Mucosa of descending colon (tissue), 3 donors: ENCODE results near the gene DHX34. TPM values are rescaled to one million over a fixed set of nuclear protein-coding genes. Genes with fewer than 3 reads are reported as not detected.
A peak's percentile ranks its signal among the peaks of the same experiment; 100 is the strongest.

Experiments used
- ATAC-seq: fragments of 200-7000 bp; cut with Tn5 transposase; one replicate; pipeline ENCODE4 v1.9.1; 2020; ENCODE audit warnings: mild to moderate bottlenecking, moderate library complexity
- DNase-seq, 3 donors: peaks; one replicate each; pipeline ENCODE4 v3.0.0-alpha.2; 2020
- H3K36me3 ChIP-seq: fragments of 200-600 bp; one replicate; pipeline ENCODE4 v1.8.0; 2021; ENCODE audit warnings: low read depth, mild to moderate bottlenecking
- H3K4me1 ChIP-seq: fragments of 200-600 bp; one replicate; pipeline ENCODE4 v1.8.0; 2021; ENCODE audit warnings: low read depth, mild to moderate bottlenecking
- H3K4me3 ChIP-seq: fragments of 200-600 bp; one replicate; pipeline ENCODE4 v1.8.0; 2021; ENCODE audit warnings: mild to moderate bottlenecking
- H3K9me3 ChIP-seq: fragments of 200-600 bp; one replicate; pipeline ENCODE4 v1.8.0; 2021; ENCODE audit warnings: mild to moderate bottlenecking
- intact Hi-C, 2 donors: fragments of 100-400 bp; cut with DNase I in 1 of 2; cut with micrococcal nuclease in 1 of 2; formaldehyde crosslinking; loops; one replicate each; pipeline versions ENCODE4 v1.11.0 to v1.11.1; 2022; cut with DNase I, micrococcal nuclease
- total RNA-seq, 3 donors: library from RNA; stranded (reverse); fragmentation: NEBNext Ultra II Directional in 2 of 3; extraction: Animal tissue kit (Norgen Biotek cat#: 25700) in 2 of 3; gene quantifications; one replicate each; pipeline versions ENCODE4 v1.2.1 to v1.2.4, GENCODE V29; 2021 to 2023
- TF ChIP-seq, protein P1 (sequence below): fragments of 200-600 bp; IDR thresholded peaks from one replicate; pipeline ENCODE4 v1.8.0; 2022; ENCODE audit warnings: antibody characterized with exemption, mild to moderate bottlenecking
- donor health status: DM: no; HTN: no; CAD: no; lungs with moderate emphysema.
- donor health status: DM: no; HTN: no; CAD: no.
- donor health status: DM: no; HTN: yes; CAD: no.

Gene DHX34
- total RNA-seq, 3 donors from 2014 or later, result 8.7 to 12.3 (median 11.0) TPM

GRCh38 chr19:47404334-47405196 is 55.5 kb downstream of the DHX34 start:
- ATAC-seq (no peak), DNase-seq (no peak)
- H3K4me3 ChIP-seq, result no peak overlapping the region
- H3K9me3 ChIP-seq, result no peaks in the 10 kb centered on the region
- TF ChIP-seq, protein P1, sequence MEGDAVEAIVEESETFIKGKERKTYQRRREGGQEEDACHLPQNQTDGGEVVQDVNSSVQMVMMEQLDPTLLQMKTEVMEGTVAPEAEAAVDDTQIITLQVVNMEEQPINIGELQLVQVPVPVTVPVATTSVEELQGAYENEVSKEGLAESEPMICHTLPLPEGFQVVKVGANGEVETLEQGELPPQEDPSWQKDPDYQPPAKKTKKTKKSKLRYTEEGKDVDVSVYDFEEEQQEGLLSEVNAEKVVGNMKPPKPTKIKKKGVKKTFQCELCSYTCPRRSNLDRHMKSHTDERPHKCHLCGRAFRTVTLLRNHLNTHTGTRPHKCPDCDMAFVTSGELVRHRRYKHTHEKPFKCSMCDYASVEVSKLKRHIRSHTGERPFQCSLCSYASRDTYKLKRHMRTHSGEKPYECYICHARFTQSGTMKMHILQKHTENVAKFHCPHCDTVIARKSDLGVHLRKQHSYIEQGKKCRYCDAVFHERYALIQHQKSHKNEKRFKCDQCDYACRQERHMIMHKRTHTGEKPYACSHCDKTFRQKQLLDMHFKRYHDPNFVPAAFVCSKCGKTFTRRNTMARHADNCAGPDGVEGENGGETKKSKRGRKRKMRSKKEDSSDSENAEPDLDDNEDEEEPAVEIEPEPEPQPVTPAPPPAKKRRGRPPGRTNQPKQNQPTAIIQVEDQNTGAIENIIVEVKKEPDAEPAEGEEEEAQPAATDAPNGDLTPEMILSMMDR, result no peak
- no peaks in the 10 kb centered on the region for H3K36me3 ChIP-seq
- intact Hi-C loops, result no loop called here
- H3K4me1 ChIP-seq, result no peaks in the 10 kb centered on the region

DNA sequence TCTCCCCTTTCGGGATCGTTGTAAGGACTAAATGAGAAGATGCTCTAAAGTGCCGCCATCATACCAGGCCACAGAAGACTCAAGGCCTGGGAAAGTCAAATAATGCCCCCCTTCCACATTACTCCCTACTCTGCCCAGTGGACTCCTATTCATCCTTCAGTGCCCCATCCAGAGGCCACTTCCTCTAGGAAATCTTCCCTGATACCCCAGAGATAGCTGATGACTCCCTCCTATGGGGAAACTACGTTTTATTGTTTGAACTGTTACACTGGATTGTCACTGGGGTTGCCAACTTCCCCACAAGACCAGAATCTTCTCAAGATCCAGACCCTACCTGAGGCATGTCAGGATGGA is 56.1 kb downstream of the DHX34 start:
- DNase-seq (no peak), ATAC-seq (no peak)
- Histone ChIP-seq H3K9me3 (no peaks in the 10 kb centered on the region), H3K4me1 (no peaks in the 10 kb centered on the region), H3K36me3 (no peaks in the 10 kb centered on the region), H3K4me3 (no peak overlapping the region)
- TF ChIP-seq, protein P1, result no peak
- intact Hi-C loops, result no loop called here

- H3K4me1 ChIP-seq, result no peaks in the 10 kb centered on the region
- intact Hi-C loops, result no loop called here
- H3K9me3 ChIP-seq, result no peaks in the 10 kb centered on the region
- DNase-seq, result no peak
- no peak for ATAC-seq
- no peaks in the 10 kb centered on the region for H3K36me3 ChIP-seq
- TF ChIP-seq, protein P1, result no peak
- H3K4me3 ChIP-seq, result no peak overlapping the region
Observed at GRCh38 chr19:47405854-47406417, 56.8 kb downstream of the DHX34 start.

- TF ChIP-seq, protein P1, result no peak
- H3K36me3 ChIP-seq, result no peaks in the 10 kb centered on the region
- intact Hi-C loops, result no loop called here
- H3K4me1 ChIP-seq, result no peaks in the 10 kb centered on the region
- ATAC-seq (peak; percentile 25), DNase-seq (no peak)
- H3K4me3 ChIP-seq, result no peak overlapping the region
- H3K9me3 ChIP-seq, result no peaks in the 10 kb centered on the region
Observed at GRCh38 chr19:47406711-47407416, 57.7 kb downstream of the DHX34 start.

DNA sequence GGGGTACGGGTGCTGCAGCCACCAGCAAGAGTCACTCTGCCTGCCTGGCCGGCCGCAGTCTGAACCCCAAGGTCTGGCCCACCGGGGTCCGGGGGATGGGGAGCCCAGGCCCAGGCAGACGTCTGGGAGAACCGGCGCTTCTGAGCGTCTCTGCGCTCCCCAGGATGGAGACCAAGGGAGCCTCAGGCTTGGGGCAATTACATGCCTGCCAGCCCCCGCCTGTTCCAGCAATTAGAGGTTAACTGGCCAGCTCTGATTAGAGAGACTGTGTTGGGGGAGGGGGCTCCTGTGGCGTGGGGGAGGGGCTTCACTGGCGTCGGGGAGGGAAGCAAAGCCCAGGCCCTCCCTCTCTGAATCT is 58.3 kb downstream of the DHX34 start:
- no peak for DNase-seq
- no peaks in the 10 kb centered on the region for H3K9me3 ChIP-seq
- ATAC-seq, result no peak
- no peak overlapping the region for H3K4me3 ChIP-seq
- H3K36me3 ChIP-seq, result no peaks in the 10 kb centered on the region
- TF ChIP-seq, protein P1, result no peak
- intact Hi-C loops, result no loop called here
- no peaks in the 10 kb centered on the region for H3K4me1 ChIP-seq
